Mesodermal cell (in vitro differentiated cells): ENCODE measurements around the gene MPND.

Source experiments
- H3K27ac ChIP-seq: 2 replicates; pipeline ENCODE4 v1.7.0; 2013; ENCODE audit warnings: mild to moderate bottlenecking, low read depth, low read length, moderate library complexity; ENCODE audit not compliant: severe bottlenecking
- H3K36me3 ChIP-seq: 2 replicates; pipeline ENCODE4 v1.7.1; 2013; ENCODE audit warnings: mild to moderate bottlenecking, low read length, moderate library complexity; ENCODE audit not compliant: control insufficient read depth, insufficient read depth
- H3K4me1 ChIP-seq: one replicate; pipeline ENCODE4 v1.7.1; 2013; ENCODE audit warnings: mild to moderate bottlenecking, low read length; ENCODE audit not compliant: insufficient read depth, control insufficient read depth, poor library complexity, severe bottlenecking
- H3K4me3 ChIP-seq: 2 replicates; pipeline ENCODE4 v1.7.0; 2013; ENCODE audit warnings: low read length, control low read depth, mild to moderate bottlenecking; ENCODE audit not compliant: insufficient read depth, poor library complexity, severe bottlenecking; ENCODE audit errors: extremely low read depth
- H3K9me3 ChIP-seq: 2 replicates; pipeline ENCODE4 v1.7.1; 2013; ENCODE audit warnings: mild to moderate bottlenecking, low read length, moderate library complexity; ENCODE audit not compliant: control insufficient read depth
- WGBS, 2 experiments: methylation state at CpG; one replicate each; pipeline ENCODE4 v1.1.5; 2013; ENCODE audit warnings: missing lambda C conversion rate in 2 of 2; ENCODE audit not compliant: insufficient coverage in 2 of 2; 5-methylcytosine and 5-hydroxymethylcytosine counted together

Gene MPND

GRCh38 chr19:4369109-4369887 lies 25.9 kb downstream of the MPND start:
- peaks cover 24% of the 10 kb centered on the region for H3K36me3 ChIP-seq
- no peak overlapping the region for H3K4me3 ChIP-seq
- H3K27ac ChIP-seq = peak overlapping the region; percentile 23
- peaks cover 36% of the 10 kb centered on the region for H3K4me1 ChIP-seq
- H3K9me3 ChIP-seq = no peaks in the 10 kb centered on the region
- 70 to 82% methylated on average over 20 to 24 of the region's 25 CpGs for WGBS, 2 experiments

- 76 to 79% methylated on average over 20 to 21 of the region's 21 CpGs for WGBS, 2 experiments
- Histone ChIP-seq H3K36me3 (peaks cover 22% of the 10 kb centered on the region), H3K27ac (no peak overlapping the region), H3K9me3 (no peaks in the 10 kb centered on the region), H3K4me1 (peaks cover 41% of the 10 kb centered on the region), H3K4me3 (no peak overlapping the region)
Measured at GRCh38 chr19:4369888-4370260, 26.5 kb downstream of the MPND start.

GRCh38 chr19:4370418-4371041 lies 27.2 kb downstream of the MPND start:
- peaks cover 15% of the 10 kb centered on the region for H3K36me3 ChIP-seq
- WGBS, 2 experiments = 95% methylated on average over 9 to 15 of the region's 15 CpGs
- no peak overlapping the region for H3K27ac ChIP-seq
- peaks cover 48% of the 10 kb centered on the region for H3K4me1 ChIP-seq
- no peaks in the 10 kb centered on the region for H3K9me3 ChIP-seq
- no peak overlapping the region for H3K4me3 ChIP-seq

GRCh38 chr19:4371247-4372164 lies 28.1 kb downstream of the MPND start:
- WGBS, 2 experiments = 92 to 93% methylated on average over 30 of the region's 31 CpGs
- H3K9me3 ChIP-seq = no peaks in the 10 kb centered on the region
- peaks cover 9% of the 10 kb centered on the region for H3K36me3 ChIP-seq
- H3K4me3 ChIP-seq = no peak overlapping the region
- peaks cover 58% of the 10 kb centered on the region for H3K4me1 ChIP-seq
- no peak overlapping the region for H3K27ac ChIP-seq

- Histone ChIP-seq H3K4me1 (peaks cover 63% of the 10 kb centered on the region), H3K36me3 (peaks cover 8% of the 10 kb centered on the region), H3K27ac (no peak overlapping the region), H3K4me3 (no peak overlapping the region), H3K9me3 (no peaks in the 10 kb centered on the region)
- WGBS, 2 experiments = 92 to 95% methylated on average over 22 of the region's 22 CpGs
Measured at GRCh38 chr19:4372165-4373012, 29.0 kb downstream of the MPND start.

- WGBS, 2 experiments = 95 to 100% methylated on average over 4 to 7 of the region's 8 CpGs
- H3K4me1 ChIP-seq = peaks cover 62% of the 10 kb centered on the region
- H3K27ac ChIP-seq = no peak overlapping the region
- H3K4me3 ChIP-seq = no peak overlapping the region
- no peaks in the 10 kb centered on the region for H3K9me3 ChIP-seq
- peaks cover 4% of the 10 kb centered on the region for H3K36me3 ChIP-seq
Measured at GRCh38 chr19:4373013-4373367, 29.6 kb downstream of the MPND start.

GRCh38 chr19:4373601-4374497 lies 30.5 kb downstream of the MPND start:
- 92 to 94% methylated on average over 24 to 25 of the region's 25 CpGs for WGBS, 2 experiments
- Histone ChIP-seq H3K27ac (peak overlapping the region; percentile 90), H3K4me1 (peaks cover 54% of the 10 kb centered on the region), H3K36me3 (peaks cover 4% of the 10 kb centered on the region), H3K4me3 (no peak overlapping the region), H3K9me3 (no peaks in the 10 kb centered on the region)

GRCh38 chr19:4374498-4375163 lies 31.3 kb downstream of the MPND start:
- Histone ChIP-seq H3K36me3 (peaks cover 4% of the 10 kb centered on the region), H3K4me1 (peaks cover 46% of the 10 kb centered on the region), H3K4me3 (no peak overlapping the region), H3K27ac (peak overlapping the region; percentile 90), H3K9me3 (no peaks in the 10 kb centered on the region)
- WGBS, 2 experiments = 84 to 91% methylated on average over 22 to 23 of the region's 27 CpGs
